SK-N-MC (cell line): Measurements from ENCODE around the gene TRIM17.

Source experiments
- EZH2 ChIP-seq: fragments of 200-600 bp; sonication (generic); IDR thresholded peaks from one replicate; pipeline ENCODE4 v1.6.1; 2017; ENCODE audit warnings: antibody characterized with exemption
- FOXP2 ChIP-seq: optimal IDR thresholded peaks from 2 replicates; pipeline ENCODE3; 2011; ENCODE audit warnings: mild to moderate bottlenecking, moderate library complexity; ENCODE audit not compliant: insufficient read depth; ENCODE audit errors: extremely low read length, control extremely low read depth
- POLR2AphosphoS5 ChIP-seq: IDR thresholded peaks from 2 replicates; pipeline ENCODE4 v1.6.1; 2012; ENCODE audit warnings: mild to moderate bottlenecking, low read depth, low read length, borderline replicate concordance

- TF ChIP-seq POLR2AphosphoS5 (no peak), EZH2 (no peak), FOXP2 (no peak)
Measured at GRCh38 chr1:228437424-228437962, 20.8 kb upstream of the TRIM17 start.
